Thoracic aorta (tissue), 2 donors: ENCODE results near the gene AK3. TPM values are rescaled to one million over a fixed set of nuclear protein-coding genes. Genes with fewer than 3 reads are reported as not detected.

Source experiments
- ATAC-seq: fragments of 150-250 bp; one replicate; pipeline ENCODE4 v1.8.0; 2017; ENCODE audit warnings: low read depth; ENCODE audit not compliant: insufficient number of reproducible peaks, low FRiP score
- DNase-seq: peaks from one replicate; pipeline ENCODE4 v3.0.0-alpha.2; 2020; ENCODE audit warnings: low spot score
- H3K27ac ChIP-seq, 2 donors: fragments of 200-600 bp; sonication (generic); 1 replicate in 1 of 2; 2 replicates in 1 of 2; pipeline ENCODE4 v1.5.1; 2016; ENCODE audit warnings: mild to moderate bottlenecking in 2 of 2, moderate library complexity in 2 of 2
- H3K27me3 ChIP-seq: fragments of 200-600 bp; sonication (generic); replicated peaks from 2 replicates; pipeline ENCODE4 v1.6.0; 2016; ENCODE audit warnings: mild to moderate bottlenecking; ENCODE audit not compliant: insufficient read depth
- H3K36me3 ChIP-seq: fragments of 200-600 bp; sonication (generic); one replicate; pipeline ENCODE4 v1.5.1; 2016
- H3K4me1 ChIP-seq, 2 donors: fragments of 200-600 bp; sonication (generic); 1 replicate in 1 of 2; 2 replicates in 1 of 2; pipeline versions ENCODE4 v1.5.1 to v1.6.0; 2016; ENCODE audit warnings: low read depth in 2 of 2, mild to moderate bottlenecking in 1 of 2; ENCODE audit not compliant: control insufficient read depth in 1 of 2
- H3K4me3 ChIP-seq: fragments of 200-600 bp; sonication (generic); 2 replicates; pipeline ENCODE4 v1.5.1; 2016; ENCODE audit warnings: mild to moderate bottlenecking
- H3K9me3 ChIP-seq: fragments of 200-600 bp; sonication (generic); 2 replicates; pipeline ENCODE4 v1.5.1; 2016
- total RNA-seq, 2 donors: library from RNA; depleted of rRNA; stranded (reverse); fragments of >200 nt; gene quantifications; one replicate each; pipeline versions ENCODE4 v1.1.0 to v1.2.3, GENCODE V29; 2016
- TF ChIP-seq, protein P1 (sequence below): fragments of 200-600 bp; sonication (generic); IDR thresholded peaks from one replicate; pipeline ENCODE4 v1.5.1; 2019; ENCODE audit warnings: antibody characterized with exemption

Gene AK3
- total RNA-seq, 2 donors from 2014 or later: 50.5 to 72.9 TPM

- H3K27ac ChIP-seq: peak overlapping the region in 1 of 2 donors; percentile 89
- H3K36me3 ChIP-seq: no peaks in the 10 kb centered on the region
- H3K27me3 ChIP-seq: no peaks in the 10 kb centered on the region
- TF ChIP-seq, protein P1, sequence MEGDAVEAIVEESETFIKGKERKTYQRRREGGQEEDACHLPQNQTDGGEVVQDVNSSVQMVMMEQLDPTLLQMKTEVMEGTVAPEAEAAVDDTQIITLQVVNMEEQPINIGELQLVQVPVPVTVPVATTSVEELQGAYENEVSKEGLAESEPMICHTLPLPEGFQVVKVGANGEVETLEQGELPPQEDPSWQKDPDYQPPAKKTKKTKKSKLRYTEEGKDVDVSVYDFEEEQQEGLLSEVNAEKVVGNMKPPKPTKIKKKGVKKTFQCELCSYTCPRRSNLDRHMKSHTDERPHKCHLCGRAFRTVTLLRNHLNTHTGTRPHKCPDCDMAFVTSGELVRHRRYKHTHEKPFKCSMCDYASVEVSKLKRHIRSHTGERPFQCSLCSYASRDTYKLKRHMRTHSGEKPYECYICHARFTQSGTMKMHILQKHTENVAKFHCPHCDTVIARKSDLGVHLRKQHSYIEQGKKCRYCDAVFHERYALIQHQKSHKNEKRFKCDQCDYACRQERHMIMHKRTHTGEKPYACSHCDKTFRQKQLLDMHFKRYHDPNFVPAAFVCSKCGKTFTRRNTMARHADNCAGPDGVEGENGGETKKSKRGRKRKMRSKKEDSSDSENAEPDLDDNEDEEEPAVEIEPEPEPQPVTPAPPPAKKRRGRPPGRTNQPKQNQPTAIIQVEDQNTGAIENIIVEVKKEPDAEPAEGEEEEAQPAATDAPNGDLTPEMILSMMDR: no peak
- no peak for ATAC-seq
- peak overlapping the region; percentile 97 for H3K4me3 ChIP-seq
- peaks cover 13 to 14% of the 10 kb centered on the region in 2 donors for H3K4me1 ChIP-seq
- DNase-seq: no peak
- H3K9me3 ChIP-seq: no peaks in the 10 kb centered on the region
Measured at GRCh38 chr9:4739587-4740387, 1.2 kb downstream of the AK3 start.

GRCh38 chr9:4738866-4739586, 2.0 kb downstream of the AK3 start:
- no peaks in the 10 kb centered on the region for H3K27me3 ChIP-seq
- H3K36me3 ChIP-seq: no peaks in the 10 kb centered on the region
- no peak overlapping the region for H3K27ac ChIP-seq
- ATAC-seq: no peak
- DNase-seq: no peak
- H3K9me3 ChIP-seq: no peaks in the 10 kb centered on the region
- TF ChIP-seq, protein P1: no peak
- peak overlapping the region; percentile 97 for H3K4me3 ChIP-seq
- peaks cover 13 to 14% of the 10 kb centered on the region in 2 donors for H3K4me1 ChIP-seq

DNA sequence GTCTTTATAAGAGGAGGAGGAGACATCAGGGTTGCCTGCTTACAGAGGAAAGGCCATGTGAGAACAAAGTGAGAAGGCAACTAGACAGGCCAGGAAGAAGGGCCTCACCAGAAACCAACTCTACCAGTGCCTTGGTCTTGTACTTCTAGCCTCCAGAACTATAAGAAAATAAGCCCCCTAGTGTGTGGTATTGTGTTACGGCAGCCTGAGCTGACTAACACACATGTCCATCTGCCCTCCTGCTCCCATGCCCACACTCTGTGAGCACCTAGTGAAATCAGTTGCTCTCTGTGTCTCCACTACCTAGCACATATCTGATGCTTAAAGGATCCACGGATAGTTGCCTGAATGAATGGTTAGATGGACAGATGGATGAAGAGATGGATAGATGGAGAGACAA, 6.9 kb downstream of the AK3 start:
- peaks cover 4 to 6% of the 10 kb centered on the region in 2 donors for H3K4me1 ChIP-seq
- ATAC-seq: no peak
- H3K27ac ChIP-seq: no peak overlapping the region
- TF ChIP-seq, protein P1: no peak
- no peak for DNase-seq
- no peaks in the 10 kb centered on the region for H3K9me3 ChIP-seq
- no peaks in the 10 kb centered on the region for H3K36me3 ChIP-seq
- H3K4me3 ChIP-seq: no peak overlapping the region
- no peaks in the 10 kb centered on the region for H3K27me3 ChIP-seq

DNA sequence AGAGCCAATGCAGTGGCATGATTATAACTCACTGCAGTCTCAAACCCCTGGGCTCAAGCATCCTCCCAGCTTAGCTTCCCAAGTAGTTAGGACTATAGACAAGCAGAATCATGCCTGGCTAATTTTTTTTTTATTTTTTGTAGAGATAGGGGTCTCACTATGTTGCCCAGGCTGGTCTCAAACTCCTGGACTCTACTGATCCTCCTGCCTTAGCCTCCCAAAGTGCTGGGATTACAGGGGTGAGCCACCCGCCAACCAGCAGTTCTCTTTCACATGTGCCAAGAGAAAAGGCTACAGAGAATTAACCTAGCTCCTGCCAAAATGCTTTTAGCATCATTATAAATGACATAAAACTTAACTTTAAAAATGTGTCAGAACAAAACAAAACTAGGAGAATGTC, 8.1 kb downstream of the AK3 start:
- Histone ChIP-seq H3K4me1 (no peaks in the 10 kb centered on the region), H3K4me3 (no peak overlapping the region), H3K36me3 (no peaks in the 10 kb centered on the region), H3K27me3 (no peaks in the 10 kb centered on the region), H3K9me3 (no peaks in the 10 kb centered on the region), H3K27ac (no peak overlapping the region)
- ATAC-seq: no peak
- no peak for DNase-seq
- TF ChIP-seq, protein P1: no peak

DNA sequence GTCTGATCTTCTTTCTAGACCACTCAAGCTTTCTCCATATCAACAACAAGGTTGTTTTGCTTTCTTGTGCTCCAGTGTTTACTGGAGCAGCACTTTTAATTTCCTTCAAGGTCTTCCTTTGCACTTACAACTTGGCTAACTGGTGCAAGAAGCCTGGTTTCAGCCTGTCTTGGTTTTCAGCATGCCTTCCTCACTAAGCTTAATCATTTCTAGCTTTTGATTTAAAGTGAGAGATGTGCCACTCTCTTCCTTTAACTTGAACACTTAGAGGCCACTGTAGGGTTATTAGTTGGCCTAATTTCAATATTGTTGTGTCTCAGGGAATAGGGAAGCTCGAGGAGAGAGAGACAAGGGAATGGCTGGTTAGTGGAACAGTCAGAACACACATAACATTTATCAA, 13.4 kb downstream of the AK3 start:
- Histone ChIP-seq H3K27me3 (no peaks in the 10 kb centered on the region), H3K4me3 (no peak overlapping the region), H3K36me3 (peaks cover 3% of the 10 kb centered on the region), H3K4me1 (no peaks in the 10 kb centered on the region), H3K27ac (no peak overlapping the region), H3K9me3 (no peaks in the 10 kb centered on the region)
- TF ChIP-seq, protein P1: no peak
- DNase-seq (no peak), ATAC-seq (no peak)
